Fibroblast of the aortic adventitia (primary cell): ENCODE data around the gene ACOT6. TPM values are rescaled to one million over a fixed set of nuclear protein-coding genes. Genes with fewer than 3 reads are reported as not detected.

Source experiments
- DNase-seq: peaks from one replicate; pipeline ENCODE4 v3.0.0-alpha.2; 2010; ENCODE audit warnings: low read depth
- H3K4me3 ChIP-seq: 2 replicates; pipeline ENCODE4 v1.5.1; 2011; ENCODE audit warnings: low read depth, mild to moderate bottlenecking, control low read depth, low read length, moderate library complexity
- total RNA-seq: library from RNA; depleted of rRNA; stranded (reverse); fragments of >200 nt; gene quantifications from 2 replicates; pipeline ENCODE4 v1.2.3, GENCODE V29; 2012; ENCODE audit warnings: low replicate concordance
- TF ChIP-seq, protein P1 (sequence below): IDR thresholded peaks from 2 replicates; pipeline ENCODE4 v1.5.1; 2011; ENCODE audit warnings: mild to moderate bottlenecking, low read length, control low read depth, inconsistent platforms; ENCODE audit not compliant: insufficient read depth

Gene ACOT6
- total RNA-seq, 1 donor: not detected

DNA sequence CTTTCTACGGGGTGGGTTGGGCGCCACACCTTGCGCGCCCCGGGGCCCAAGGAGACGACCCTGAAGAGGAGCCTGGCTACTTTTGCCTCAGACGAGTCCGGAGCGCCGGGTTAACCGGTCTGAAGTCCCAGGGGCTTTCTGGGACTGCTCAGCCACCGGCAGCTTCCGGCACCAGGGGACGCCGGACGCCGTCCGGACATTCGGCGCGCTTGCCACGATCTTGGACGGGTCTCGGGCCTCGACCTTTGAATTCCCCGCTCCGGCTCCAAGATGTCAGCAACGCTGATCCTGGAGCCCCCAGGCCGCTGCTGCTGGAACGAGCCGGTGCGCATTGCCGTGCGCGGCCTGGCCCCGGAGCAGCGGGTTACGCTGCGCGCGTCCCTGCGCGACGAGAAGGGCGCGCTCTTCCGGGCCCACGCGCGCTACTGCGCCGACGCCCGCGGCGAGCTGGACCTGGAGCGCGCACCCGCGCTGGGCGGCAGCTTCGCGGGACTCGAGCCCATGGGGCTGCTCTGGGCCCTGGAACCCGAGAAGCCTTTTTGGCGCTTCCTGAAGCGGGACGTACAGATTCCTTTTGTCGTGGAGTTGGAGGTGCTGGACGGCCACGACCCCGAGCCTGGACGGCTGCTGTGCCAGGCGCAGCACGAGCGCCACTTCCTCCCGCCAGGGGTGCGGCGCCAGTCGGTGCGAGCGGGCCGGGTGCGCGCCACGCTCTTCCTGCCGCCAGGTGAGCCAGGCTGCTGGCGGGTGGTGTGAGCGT is 20.4 kb upstream of the ACOT6 start, which contains the start of gene ACOT4:
Gene ACOT4 (plus strand): TSS at position 184 of the 760 bp plus-strand sequence. CDS start 87 bp downstream, at position 271.
- peak within 1 kb of the TSS; percentile 58 for H3K4me3 ChIP-seq
- TF ChIP-seq, protein P1, sequence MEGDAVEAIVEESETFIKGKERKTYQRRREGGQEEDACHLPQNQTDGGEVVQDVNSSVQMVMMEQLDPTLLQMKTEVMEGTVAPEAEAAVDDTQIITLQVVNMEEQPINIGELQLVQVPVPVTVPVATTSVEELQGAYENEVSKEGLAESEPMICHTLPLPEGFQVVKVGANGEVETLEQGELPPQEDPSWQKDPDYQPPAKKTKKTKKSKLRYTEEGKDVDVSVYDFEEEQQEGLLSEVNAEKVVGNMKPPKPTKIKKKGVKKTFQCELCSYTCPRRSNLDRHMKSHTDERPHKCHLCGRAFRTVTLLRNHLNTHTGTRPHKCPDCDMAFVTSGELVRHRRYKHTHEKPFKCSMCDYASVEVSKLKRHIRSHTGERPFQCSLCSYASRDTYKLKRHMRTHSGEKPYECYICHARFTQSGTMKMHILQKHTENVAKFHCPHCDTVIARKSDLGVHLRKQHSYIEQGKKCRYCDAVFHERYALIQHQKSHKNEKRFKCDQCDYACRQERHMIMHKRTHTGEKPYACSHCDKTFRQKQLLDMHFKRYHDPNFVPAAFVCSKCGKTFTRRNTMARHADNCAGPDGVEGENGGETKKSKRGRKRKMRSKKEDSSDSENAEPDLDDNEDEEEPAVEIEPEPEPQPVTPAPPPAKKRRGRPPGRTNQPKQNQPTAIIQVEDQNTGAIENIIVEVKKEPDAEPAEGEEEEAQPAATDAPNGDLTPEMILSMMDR: no peak
- DNase-seq: peak; percentile 23

DNA sequence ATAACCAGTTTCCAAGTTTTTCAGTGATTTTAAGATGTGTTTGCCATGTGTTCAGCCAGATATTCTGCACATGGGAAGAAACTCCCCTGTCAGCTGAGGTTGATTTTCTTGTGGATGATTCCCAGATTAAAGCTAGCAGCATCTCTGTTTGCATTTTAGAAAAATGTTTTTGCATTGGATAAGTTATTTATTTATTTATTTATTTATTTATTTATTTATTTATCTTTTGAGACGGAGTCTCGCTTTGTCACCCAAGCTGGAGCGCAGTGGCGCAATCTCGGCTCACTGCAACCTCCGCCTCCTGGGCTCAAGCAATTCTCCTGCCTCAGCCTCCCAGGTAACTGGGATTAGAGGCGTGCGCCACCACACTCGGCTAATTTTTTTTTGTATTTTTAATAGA is 17.8 kb upstream of the ACOT6 start:
- H3K4me3 ChIP-seq: no peak overlapping the region
- TF ChIP-seq, protein P1: no peak
- no peak for DNase-seq

DNA sequence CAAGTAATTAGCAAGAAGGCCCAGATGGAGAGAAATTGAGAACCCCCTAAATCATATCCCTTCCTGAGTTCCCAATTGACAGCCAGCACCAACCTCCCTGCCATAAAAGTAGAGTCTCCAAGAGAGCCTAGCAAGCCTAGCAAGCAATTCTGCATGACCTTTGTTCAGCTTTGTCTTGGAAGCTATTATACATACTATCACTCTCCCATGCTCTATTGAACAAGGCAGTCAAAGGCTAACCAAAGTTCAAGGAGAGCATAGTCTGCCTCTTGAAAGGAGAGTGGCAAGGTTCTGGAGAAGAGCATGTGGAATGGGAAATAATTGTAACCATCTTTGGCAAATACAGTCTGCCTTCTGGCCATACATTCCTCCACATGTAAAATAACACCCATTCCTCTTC is 12.8 kb upstream of the ACOT6 start:
- DNase-seq: no peak
- no peak overlapping the region for H3K4me3 ChIP-seq
- TF ChIP-seq, protein P1: no peak

DNA sequence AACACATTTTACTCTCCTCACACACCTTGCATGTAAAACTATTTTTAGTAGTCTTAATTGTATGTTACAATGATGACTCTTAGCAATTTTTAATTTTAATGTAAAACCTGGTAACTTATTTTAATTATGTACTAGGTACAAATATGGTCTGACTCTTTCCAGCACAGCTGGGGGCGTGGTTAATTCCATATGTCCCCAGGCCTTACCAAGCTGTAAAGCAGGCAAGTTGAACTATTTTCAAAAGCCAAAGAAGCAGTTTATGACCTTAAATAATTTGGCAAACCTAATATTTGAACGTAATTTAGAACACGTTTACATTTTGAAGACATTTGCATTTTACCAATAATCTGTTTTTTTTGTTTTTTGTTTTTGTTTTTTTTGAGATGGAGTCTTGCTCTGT is 9.3 kb upstream of the ACOT6 start:
- H3K4me3 ChIP-seq: no peak overlapping the region
- TF ChIP-seq, protein P1: no peak
- DNase-seq: no peak

DNA sequence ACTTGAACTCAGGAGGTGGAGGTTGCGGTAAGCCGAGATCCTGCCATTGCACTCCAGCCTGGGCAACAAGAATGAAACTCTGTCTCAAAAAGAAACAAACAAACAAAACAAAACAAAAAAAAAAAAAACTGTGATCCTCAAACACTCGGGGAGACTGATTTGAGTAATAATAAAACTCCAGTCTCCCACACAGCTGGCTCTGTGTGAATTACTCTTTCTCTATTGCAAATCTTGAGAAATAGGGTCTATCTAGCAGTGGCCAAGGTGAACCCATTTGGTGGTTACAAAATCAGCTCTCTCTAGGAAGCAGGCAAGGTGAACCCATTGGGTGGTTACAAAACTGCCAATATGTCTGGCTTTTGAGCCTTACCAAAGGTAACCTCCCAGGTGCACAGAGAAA is 6.0 kb upstream of the ACOT6 start:
- no peak for DNase-seq
- no peak overlapping the region for H3K4me3 ChIP-seq
- TF ChIP-seq, protein P1: no peak

DNA sequence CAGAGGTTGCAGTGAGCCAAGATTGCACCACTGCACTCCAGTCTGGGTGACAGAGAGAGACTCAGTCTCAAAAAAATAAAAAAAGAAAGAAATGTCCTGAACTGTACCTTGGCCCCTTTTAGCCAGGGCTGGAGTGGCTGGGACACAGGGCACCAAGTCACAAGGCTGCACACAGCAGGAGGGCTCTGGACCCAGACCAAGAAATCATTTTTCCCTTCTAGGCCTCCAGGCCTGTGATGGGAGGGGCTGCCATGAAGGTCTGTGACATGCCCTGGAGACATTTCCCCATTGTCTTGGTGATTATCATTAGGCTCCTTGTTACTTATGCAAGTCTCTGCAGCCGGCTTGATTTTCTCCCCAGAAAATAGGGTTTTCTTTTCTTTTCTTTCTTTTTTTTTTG is 5.1 kb upstream of the ACOT6 start:
- TF ChIP-seq, protein P1: no peak
- no peak overlapping the region for H3K4me3 ChIP-seq
- DNase-seq: no peak
